ENCODE measurements around the gene TRAK1.
"Not testable (repeated sequence)": the region's sequence is repeated elsewhere in the genome, so short reads cannot be mapped to it uniquely, and the experiment has no call there.

The TRAK1 gene

GRCh38 chr3:42090973-42091731, at the start of gene TRAK1:
TSS of gene TRAK1 (plus strand) at chr3:42091357. CDS start at chr3:42091470, 113 bp downstream.
- peak; percentile 63 for DNase-seq (ENCODE audit: low spot score)

- DNase-seq (ENCODE audit: low spot score): no peak
These were observed 48.4 kb upstream of the TRAK1 start for GRCh38 chr3:42042747-42043098.

- no peak for DNase-seq (ENCODE audit: low spot score)
These were observed 47.9 kb upstream of the TRAK1 start for GRCh38 chr3:42043099-42043813.

- no peak for DNase-seq (ENCODE audit: low spot score)
These were observed 45.4 kb upstream of the TRAK1 start for GRCh38 chr3:42045708-42046243.

- not testable (repeated sequence) for DNase-seq (ENCODE audit: low spot score)
These were observed 42.6 kb upstream of the TRAK1 start for GRCh38 chr3:42048526-42048925.

GRCh38 chr3:42050126-42050525, 41.0 kb upstream of the TRAK1 start:
- DNase-seq (ENCODE audit: low spot score): no peak

GRCh38 chr3:42051384-42052131, 39.6 kb upstream of the TRAK1 start:
- no peak for DNase-seq (ENCODE audit: low spot score)

- DNase-seq (ENCODE audit: low spot score): no peak
These were observed 39.0 kb upstream of the TRAK1 start for GRCh38 chr3:42052132-42052483.

- peak; percentile 95 for DNase-seq (ENCODE audit: low spot score)
These were observed 38.4 kb upstream of the TRAK1 start for GRCh38 chr3:42052484-42053351.

- no peak for DNase-seq (ENCODE audit: low spot score)
These were observed 37.7 kb upstream of the TRAK1 start for GRCh38 chr3:42053476-42053875.

GRCh38 chr3:42055291-42055690, 35.9 kb upstream of the TRAK1 start:
- no peak for DNase-seq (ENCODE audit: low spot score)

- DNase-seq (ENCODE audit: low spot score): no peak
These were observed 34.3 kb upstream of the TRAK1 start for GRCh38 chr3:42056840-42057239.

GRCh38 chr3:42057561-42058211, 33.5 kb upstream of the TRAK1 start:
- no peak for DNase-seq (ENCODE audit: low spot score)

- no peak for DNase-seq (ENCODE audit: low spot score)
These were observed 30.0 kb upstream of the TRAK1 start for GRCh38 chr3:42061025-42061712.

- no peak for DNase-seq (ENCODE audit: low spot score)
These were observed 29.3 kb upstream of the TRAK1 start for GRCh38 chr3:42061713-42062380.

GRCh38 chr3:42062464-42062863, 28.7 kb upstream of the TRAK1 start:
- DNase-seq (ENCODE audit: low spot score): no peak

GRCh38 chr3:42063888-42064287, 27.3 kb upstream of the TRAK1 start:
- no peak for DNase-seq (ENCODE audit: low spot score)

- no peak for DNase-seq (ENCODE audit: low spot score)
These were observed 24.5 kb upstream of the TRAK1 start for GRCh38 chr3:42066516-42067181.

- DNase-seq (ENCODE audit: low spot score): no peak
These were observed 23.8 kb upstream of the TRAK1 start for GRCh38 chr3:42067326-42067725.

All from globus pallidus (tissue), 1 donor.